IMR-90 (cell line): Measurements from ENCODE around the gene STEAP3. TPM values are rescaled to one million over a fixed set of nuclear protein-coding genes. Genes with fewer than 3 reads are reported as not detected.

Experiments
- ATAC-seq: fragments of 200-7000 bp; cut with Tn5 transposase; 2 replicates; pipeline ENCODE4 v1.9.1; 2020; ENCODE audit warnings: low read depth, mild to moderate bottlenecking, moderate library complexity
- BruUV-seq: library from RNA; stranded (reverse); fragments of 400-500 nt; replicated peaks from 2 replicates; lab custom pipeline; 2021; lab: Mats Ljungman, UMichigan
- CTCF ChIA-PET: fragments of 300-600 bp; formaldehyde crosslinking; extraction: SDS; loops from one replicate; lab custom pipeline; 2021; ENCODE audit warnings: antibody characterized with exemption; lab: Yijun Ruan, JAX
- POLR2A ChIA-PET: fragments of 300-600 bp; sonication (Branson Sonifier 250); formaldehyde crosslinking; loops from one replicate; lab custom pipeline; 2022; ENCODE audit warnings: antibody characterized with exemption; ENCODE audit not compliant: unreplicated experiment; lab: Charles Lee
- DNase-seq: peaks from one replicate; pipeline ENCODE4 v3.0.0; 2013
- H2AFZ ChIP-seq: replicated peaks from 2 replicates; pipeline ENCODE3; 2013; ENCODE audit warnings: low read length, mild to moderate bottlenecking; ENCODE audit not compliant: poor library complexity
- H2AK5ac ChIP-seq: 2 replicates; pipeline ENCODE4 v1.6.1; 2013; ENCODE audit warnings: low read depth, low read length, inconsistent platforms
- H2AK9ac ChIP-seq: replicated peaks from 2 replicates; pipeline ENCODE3; 2013; ENCODE audit warnings: mild to moderate bottlenecking, low read depth, low read length, moderate library complexity; ENCODE audit not compliant: poor library complexity
- H2BK120ac ChIP-seq: 2 replicates; pipeline ENCODE4 v1.6.1; 2013; ENCODE audit warnings: low read depth, low read length, inconsistent platforms
- H2BK15ac ChIP-seq: 3 replicates; pipeline ENCODE4 v1.6.1; 2013; ENCODE audit warnings: low read depth, low read length, inconsistent platforms
- H2BK20ac ChIP-seq: 2 replicates; pipeline ENCODE4 v1.6.1; 2013; ENCODE audit warnings: low read depth, mild to moderate bottlenecking, inconsistent platforms, low read length, moderate library complexity
- H2BK5ac ChIP-seq: 2 replicates; pipeline ENCODE4 v1.6.1; 2013; ENCODE audit warnings: mild to moderate bottlenecking, low read depth, low read length, inconsistent platforms; ENCODE audit not compliant: poor library complexity, severe bottlenecking
- H3K14ac ChIP-seq: replicated peaks from 2 replicates; pipeline ENCODE4 v1.6.1; 2013; ENCODE audit warnings: low read depth, low read length, inconsistent platforms
- H3K18ac ChIP-seq: 2 replicates; pipeline ENCODE4 v1.6.1; 2013; ENCODE audit warnings: low read depth, low read length, control low read depth
- H3K23ac ChIP-seq: 2 replicates; pipeline ENCODE4 v1.6.1; 2013; ENCODE audit warnings: low read depth, low read length, inconsistent platforms
- H3K27ac ChIP-seq: 2 replicates; pipeline ENCODE4 v1.5.1; 2013; ENCODE audit warnings: mild to moderate bottlenecking, control low read depth, low read length; ENCODE audit not compliant: insufficient read depth
- H3K27me3 ChIP-seq: 2 replicates; pipeline ENCODE4 v1.6.1; 2013; ENCODE audit warnings: low read length; ENCODE audit not compliant: control insufficient read depth, insufficient read depth
- H3K36me3 ChIP-seq: 2 replicates; pipeline ENCODE4 v1.6.1; 2013; ENCODE audit warnings: low read length, mixed read lengths; ENCODE audit not compliant: control insufficient read depth, insufficient read depth
- H3K4ac ChIP-seq: 2 replicates; pipeline ENCODE4 v1.6.1; 2013; ENCODE audit warnings: low read depth, low read length, inconsistent platforms
- H3K4me1 ChIP-seq: 2 replicates; pipeline ENCODE4 v1.6.1; 2013; ENCODE audit warnings: low read length, mixed read lengths; ENCODE audit not compliant: control insufficient read depth, insufficient read depth
- H3K4me2 ChIP-seq: 2 replicates; pipeline ENCODE4 v1.6.1; 2013; ENCODE audit warnings: low read depth, mild to moderate bottlenecking, control low read depth, low read length, moderate library complexity
- H3K4me3 ChIP-seq: 2 replicates; pipeline ENCODE4 v1.5.1; 2013; ENCODE audit warnings: low read depth, mild to moderate bottlenecking, control low read depth, low read length, moderate library complexity; ENCODE audit not compliant: insufficient read depth
- H3K56ac ChIP-seq: 2 replicates; pipeline ENCODE4 v1.6.1; 2013; ENCODE audit warnings: low read length, inconsistent platforms; ENCODE audit not compliant: insufficient read depth; ENCODE audit errors: extremely low read depth
- H3K79me1 ChIP-seq, 2 experiments: 2 replicates each; pipeline ENCODE4 v1.6.1; 2013; ENCODE audit warnings: low read length in 2 of 2, inconsistent platforms in 1 of 2, low read depth in 1 of 2
- H3K9ac ChIP-seq: 2 replicates; pipeline ENCODE4 v1.6.1; 2013; ENCODE audit warnings: low read depth, low read length, control low read depth
- H3K9me1 ChIP-seq: 2 replicates; pipeline ENCODE4 v1.6.1; 2013; ENCODE audit warnings: low read length, inconsistent platforms; ENCODE audit not compliant: insufficient read depth
- H3K9me3 ChIP-seq: 2 replicates; pipeline ENCODE4 v1.6.1; 2013; ENCODE audit warnings: low read length; ENCODE audit not compliant: control insufficient read depth, insufficient read depth
- H4K20me1 ChIP-seq: 2 replicates; pipeline ENCODE4 v1.6.1; 2013; ENCODE audit warnings: low read length, inconsistent platforms; ENCODE audit not compliant: insufficient read depth
- H4K5ac ChIP-seq: 2 replicates; pipeline ENCODE4 v1.6.1; 2013; ENCODE audit warnings: mild to moderate bottlenecking, low read depth, low read length, control low read depth
- H4K8ac ChIP-seq, 2 experiments: 2 replicates each; pipeline ENCODE4 v1.6.1; 2013; ENCODE audit warnings: low read depth in 2 of 2, low read length in 2 of 2, control low read depth in 1 of 2, inconsistent platforms in 1 of 2
- H4K91ac ChIP-seq: 2 replicates; pipeline ENCODE4 v1.6.1; 2013; ENCODE audit warnings: low read depth, low read length, inconsistent platforms; ENCODE audit not compliant: insufficient read depth
- BHLHE40 ChIP-seq: fragments of 150-350 bp; IDR thresholded peaks from 2 replicates; pipeline ENCODE4 v1.6.1; 2016; ENCODE audit warnings: mild to moderate bottlenecking, low read depth, low read length
- CEBPB ChIP-seq: IDR thresholded peaks from 2 replicates; pipeline ENCODE4 v1.6.1; 2012; ENCODE audit warnings: low read depth, low read length, improper control_type of control experiment
- CHD1 ChIP-seq: IDR thresholded peaks from 2 replicates; pipeline ENCODE4 v1.6.1; 2012; ENCODE audit warnings: low read depth, low read length, improper control_type of control experiment
- CTCF ChIP-seq: conservative IDR thresholded peaks from 2 replicates; pipeline ENCODE4 v1.5.1; 2012; ENCODE audit warnings: mild to moderate bottlenecking, low read depth, low read length, improper control_type of control experiment
- ELK1 ChIP-seq: fragments of 150-350 bp; IDR thresholded peaks from 2 replicates; pipeline ENCODE4 v1.6.1; 2016; ENCODE audit warnings: low read depth, mild to moderate bottlenecking, low read length, moderate library complexity, borderline replicate concordance
- FOS ChIP-seq: fragments of 150-350 bp; IDR thresholded peaks from 2 replicates; pipeline ENCODE4 v1.6.1; 2016; ENCODE audit warnings: low read depth, low read length
- MAFK ChIP-seq: IDR thresholded peaks from 2 replicates; pipeline ENCODE4 v1.6.1; 2012; ENCODE audit warnings: low read depth, low read length, improper control_type of control experiment
- MAZ ChIP-seq: IDR thresholded peaks from 2 replicates; pipeline ENCODE4 v1.6.1; 2012; ENCODE audit warnings: low read depth, mild to moderate bottlenecking, low read length, improper control_type of control experiment, moderate library complexity, borderline replicate concordance
- MXI1 ChIP-seq: IDR thresholded peaks from 2 replicates; pipeline ENCODE4 v1.6.1; 2012; ENCODE audit warnings: low read depth, mild to moderate bottlenecking, low read length, moderate library complexity, borderline replicate concordance
- NFE2L2 ChIP-seq: fragments of 150-350 bp; IDR thresholded peaks from 2 replicates; pipeline ENCODE4 v1.6.1; 2016; ENCODE audit warnings: low read depth, mild to moderate bottlenecking, low read length
- POLR2A ChIP-seq: IDR thresholded peaks from 2 replicates; pipeline ENCODE4 v1.6.1; 2012; ENCODE audit warnings: mild to moderate bottlenecking, low read depth, low read length
- RAD21 ChIP-seq: IDR thresholded peaks from 2 replicates; pipeline ENCODE4 v1.6.1; 2012; ENCODE audit warnings: low read length, improper control_type of control experiment
- RCOR1 ChIP-seq: IDR thresholded peaks from 2 replicates; pipeline ENCODE4 v1.6.1; 2012; ENCODE audit warnings: mild to moderate bottlenecking, low read length, improper control_type of control experiment; ENCODE audit not compliant: insufficient replicate concordance
- RFX5 ChIP-seq: IDR thresholded peaks from 2 replicates; pipeline ENCODE4 v1.8.0; 2012; ENCODE audit warnings: low read depth, mild to moderate bottlenecking, low read length, moderate library complexity
- SMC3 ChIP-seq: fragments of 150-350 bp; IDR thresholded peaks from 2 replicates; pipeline ENCODE4 v1.6.1; 2016; ENCODE audit warnings: low read depth, mild to moderate bottlenecking, antibody characterized with exemption, low read length, moderate library complexity
- USF2 ChIP-seq: fragments of 150-350 bp; IDR thresholded peaks from 2 replicates; pipeline ENCODE4 v1.6.1; 2017; ENCODE audit warnings: mild to moderate bottlenecking, antibody characterized with exemption, low read length, low read depth
- WGBS, 2 experiments: methylation state at CpG; one replicate each; pipeline versions ENCODE4 v1.1.5 to v1.1.7; 2013; ENCODE audit warnings: missing lambda C conversion rate in 2 of 2; ENCODE audit not compliant: insufficient read length in 1 of 2; ENCODE audit errors: extremely low coverage in 2 of 2; 5-methylcytosine and 5-hydroxymethylcytosine counted together
- dilution Hi-C: fragments of 300-500 bp; cut with HindIII; formaldehyde crosslinking; loops from one replicate; pipeline ENCODE4 v1.14.3; 2018; ENCODE audit warnings: low sequenced_read_pairs; ENCODE audit not compliant: unreplicated experiment
- in situ Hi-C: fragments of 300-500 bp; cut with MboI; formaldehyde crosslinking; loops from 3 replicates; pipeline ENCODE4 v1.14.3; 2019; ENCODE audit warnings: low sequenced_read_pairs, inconsistent platforms, mixed read lengths
- intact Hi-C: fragments of 100-400 bp; cut with micrococcal nuclease; formaldehyde crosslinking; loops from 2 replicates; pipeline ENCODE4 v1.10.0; 2022
- polyA plus RNA-seq, 3 experiments: library from polyadenylated mRNA; depleted of rRNA; stranded (reverse); fragments of >200 nt; gene quantifications; 2 replicates each; pipeline ENCODE4 v1.2.3, GENCODE V29; 2012; ENCODE audit warnings: low replicate concordance in 1 of 3
- total RNA-seq: library from RNA; depleted of rRNA; stranded (reverse); fragments of >200 nt; gene quantifications from 2 replicates; pipeline ENCODE4 v1.2.3, GENCODE V29; 2012

Gene STEAP3
- total and polyA plus RNA-seq, 2 of the 4 experiments (the other 2 are of a cell fraction): 19.4 to 43.9 TPM

DNA sequence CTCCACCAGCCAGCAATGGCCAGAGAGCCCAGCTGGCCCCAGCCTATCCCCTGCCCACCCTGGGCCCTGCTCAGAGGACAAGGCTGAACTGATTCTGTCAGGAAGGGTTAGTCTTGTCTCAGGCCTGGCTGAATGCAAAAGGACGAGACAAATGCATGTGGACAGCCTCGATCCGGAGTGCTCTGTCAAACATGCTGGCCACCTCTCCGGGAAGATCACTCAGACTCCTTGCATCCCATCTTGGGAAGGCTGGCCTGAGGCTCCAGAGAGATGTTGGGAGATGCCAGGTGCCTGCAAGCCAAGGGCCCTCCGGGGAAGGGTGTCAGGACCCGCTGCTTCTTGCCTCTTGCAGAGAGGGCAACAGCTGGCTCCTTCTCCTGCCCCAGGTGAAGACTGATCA is 44.9 kb upstream of the STEAP3 start:
- POLR2A ChIA-PET: no interaction called here
- Histone ChIP-seq H3K23ac (no peak overlapping the region), H2AK9ac (no peak overlapping the region), H3K4me2 (no peak overlapping the region), H3K9me3 (no peaks in the 10 kb centered on the region), H3K9ac (no peak overlapping the region), H3K27me3 (peaks cover 5% of the 10 kb centered on the region; the same call in 1 of the 2 replicates), H4K8ac (no peak overlapping the region), H3K18ac (no peak overlapping the region), H3K4ac (no peak overlapping the region), H3K14ac (no peak overlapping the region), H2BK20ac (no peak overlapping the region), H3K56ac (no peak overlapping the region), H3K4me3 (no peak overlapping the region), H4K5ac (no peak overlapping the region), H4K20me1 (no peaks in the 10 kb centered on the region), H3K27ac (no peak overlapping the region), H2BK5ac (no peak overlapping the region), H2AFZ (no peak overlapping the region), H2BK15ac (no peak overlapping the region), H2AK5ac (no peak overlapping the region), H3K36me3 (no peaks in the 10 kb centered on the region), H4K91ac (no peak overlapping the region), H3K79me1 (no peaks in the 10 kb centered on the region), H3K4me1 (no peaks in the 10 kb centered on the region), H3K9me1 (no peaks in the 10 kb centered on the region), H2BK120ac (no peak overlapping the region)
- CTCF ChIA-PET: no interaction called here
- no peak for DNase-seq
- dilution Hi-C loops: no loop called here
- ATAC-seq: no peak
- 50% methylated on average over 6 of the region's 6 CpGs; no CpG with 5 or more reads in 1 of the 2 experiments for WGBS, 2 experiments
- BruUV-seq: no TSS peak
- intact Hi-C loops: no loop called here
- TF ChIP-seq RFX5 (no peak), MAZ (no peak), SMC3 (no peak), MXI1 (no peak), RCOR1 (no peak), NFE2L2 (no peak), ELK1 (no peak), CTCF (no peak), FOS (no peak), CEBPB (no peak), CHD1 (no peak), POLR2A (no peak), BHLHE40 (no peak), RAD21 (no peak), MAFK (no peak), USF2 (no peak)
- in situ Hi-C loops: no loop called here
